ENCODE measurements around the gene CPPED1.

DNA sequence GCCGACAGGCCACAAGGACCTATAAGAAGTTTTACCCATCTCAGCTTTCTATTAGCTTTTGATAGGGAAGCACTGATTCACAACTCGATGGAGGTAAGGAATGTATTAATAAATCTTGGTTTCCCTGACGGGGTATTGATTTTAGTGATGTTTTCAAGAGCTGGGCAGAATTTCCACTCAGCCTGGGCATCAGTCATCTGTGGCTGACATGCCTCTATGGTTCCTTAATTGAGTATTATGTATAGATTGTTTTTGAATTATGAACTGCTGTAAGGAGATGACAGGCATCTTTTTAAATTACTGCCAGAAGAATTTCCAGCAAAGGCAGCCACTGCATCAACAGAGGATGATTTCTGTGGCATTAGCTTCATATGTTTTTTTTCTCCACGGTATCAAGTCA is 128.6 kb downstream of the CPPED1 start:
- TF ChIP-seq, protein P1, sequence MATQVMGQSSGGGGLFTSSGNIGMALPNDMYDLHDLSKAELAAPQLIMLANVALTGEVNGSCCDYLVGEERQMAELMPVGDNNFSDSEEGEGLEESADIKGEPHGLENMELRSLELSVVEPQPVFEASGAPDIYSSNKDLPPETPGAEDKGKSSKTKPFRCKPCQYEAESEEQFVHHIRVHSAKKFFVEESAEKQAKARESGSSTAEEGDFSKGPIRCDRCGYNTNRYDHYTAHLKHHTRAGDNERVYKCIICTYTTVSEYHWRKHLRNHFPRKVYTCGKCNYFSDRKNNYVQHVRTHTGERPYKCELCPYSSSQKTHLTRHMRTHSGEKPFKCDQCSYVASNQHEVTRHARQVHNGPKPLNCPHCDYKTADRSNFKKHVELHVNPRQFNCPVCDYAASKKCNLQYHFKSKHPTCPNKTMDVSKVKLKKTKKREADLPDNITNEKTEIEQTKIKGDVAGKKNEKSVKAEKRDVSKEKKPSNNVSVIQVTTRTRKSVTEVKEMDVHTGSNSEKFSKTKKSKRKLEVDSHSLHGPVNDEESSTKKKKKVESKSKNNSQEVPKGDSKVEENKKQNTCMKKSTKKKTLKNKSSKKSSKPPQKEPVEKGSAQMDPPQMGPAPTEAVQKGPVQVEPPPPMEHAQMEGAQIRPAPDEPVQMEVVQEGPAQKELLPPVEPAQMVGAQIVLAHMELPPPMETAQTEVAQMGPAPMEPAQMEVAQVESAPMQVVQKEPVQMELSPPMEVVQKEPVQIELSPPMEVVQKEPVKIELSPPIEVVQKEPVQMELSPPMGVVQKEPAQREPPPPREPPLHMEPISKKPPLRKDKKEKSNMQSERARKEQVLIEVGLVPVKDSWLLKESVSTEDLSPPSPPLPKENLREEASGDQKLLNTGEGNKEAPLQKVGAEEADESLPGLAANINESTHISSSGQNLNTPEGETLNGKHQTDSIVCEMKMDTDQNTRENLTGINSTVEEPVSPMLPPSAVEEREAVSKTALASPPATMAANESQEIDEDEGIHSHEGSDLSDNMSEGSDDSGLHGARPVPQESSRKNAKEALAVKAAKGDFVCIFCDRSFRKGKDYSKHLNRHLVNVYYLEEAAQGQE (IDR thresholded peaks at IDR 0.05): no peak
- TF ChIP-seq, protein P2, sequence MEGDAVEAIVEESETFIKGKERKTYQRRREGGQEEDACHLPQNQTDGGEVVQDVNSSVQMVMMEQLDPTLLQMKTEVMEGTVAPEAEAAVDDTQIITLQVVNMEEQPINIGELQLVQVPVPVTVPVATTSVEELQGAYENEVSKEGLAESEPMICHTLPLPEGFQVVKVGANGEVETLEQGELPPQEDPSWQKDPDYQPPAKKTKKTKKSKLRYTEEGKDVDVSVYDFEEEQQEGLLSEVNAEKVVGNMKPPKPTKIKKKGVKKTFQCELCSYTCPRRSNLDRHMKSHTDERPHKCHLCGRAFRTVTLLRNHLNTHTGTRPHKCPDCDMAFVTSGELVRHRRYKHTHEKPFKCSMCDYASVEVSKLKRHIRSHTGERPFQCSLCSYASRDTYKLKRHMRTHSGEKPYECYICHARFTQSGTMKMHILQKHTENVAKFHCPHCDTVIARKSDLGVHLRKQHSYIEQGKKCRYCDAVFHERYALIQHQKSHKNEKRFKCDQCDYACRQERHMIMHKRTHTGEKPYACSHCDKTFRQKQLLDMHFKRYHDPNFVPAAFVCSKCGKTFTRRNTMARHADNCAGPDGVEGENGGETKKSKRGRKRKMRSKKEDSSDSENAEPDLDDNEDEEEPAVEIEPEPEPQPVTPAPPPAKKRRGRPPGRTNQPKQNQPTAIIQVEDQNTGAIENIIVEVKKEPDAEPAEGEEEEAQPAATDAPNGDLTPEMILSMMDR (IDR thresholded peaks at IDR 0.05; ENCODE audit: low read depth, low read length, missing input control): no peak
- no peak for TF ChIP-seq FOXA1 (IDR thresholded peaks at IDR 0.05)
- TF ChIP-seq SP1 (IDR thresholded peaks at IDR 0.05): no peak
- TF ChIP-seq YY1 (IDR thresholded peaks at IDR 0.05): no peak
- TF ChIP-seq, protein P3, sequence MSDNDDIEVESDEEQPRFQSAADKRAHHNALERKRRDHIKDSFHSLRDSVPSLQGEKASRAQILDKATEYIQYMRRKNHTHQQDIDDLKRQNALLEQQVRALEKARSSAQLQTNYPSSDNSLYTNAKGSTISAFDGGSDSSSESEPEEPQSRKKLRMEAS (IDR thresholded peaks at IDR 0.05): no peak
- no peak for TF ChIP-seq RAD21 (IDR thresholded peaks at IDR 0.05)
- TF ChIP-seq, protein P4, sequence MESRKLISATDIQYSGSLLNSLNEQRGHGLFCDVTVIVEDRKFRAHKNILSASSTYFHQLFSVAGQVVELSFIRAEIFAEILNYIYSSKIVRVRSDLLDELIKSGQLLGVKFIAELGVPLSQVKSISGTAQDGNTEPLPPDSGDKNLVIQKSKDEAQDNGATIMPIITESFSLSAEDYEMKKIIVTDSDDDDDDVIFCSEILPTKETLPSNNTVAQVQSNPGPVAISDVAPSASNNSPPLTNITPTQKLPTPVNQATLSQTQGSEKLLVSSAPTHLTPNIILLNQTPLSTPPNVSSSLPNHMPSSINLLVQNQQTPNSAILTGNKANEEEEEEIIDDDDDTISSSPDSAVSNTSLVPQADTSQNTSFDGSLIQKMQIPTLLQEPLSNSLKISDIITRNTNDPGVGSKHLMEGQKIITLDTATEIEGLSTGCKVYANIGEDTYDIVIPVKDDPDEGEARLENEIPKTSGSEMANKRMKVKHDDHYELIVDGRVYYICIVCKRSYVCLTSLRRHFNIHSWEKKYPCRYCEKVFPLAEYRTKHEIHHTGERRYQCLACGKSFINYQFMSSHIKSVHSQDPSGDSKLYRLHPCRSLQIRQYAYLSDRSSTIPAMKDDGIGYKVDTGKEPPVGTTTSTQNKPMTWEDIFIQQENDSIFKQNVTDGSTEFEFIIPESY (IDR thresholded peaks at IDR 0.05): no peak
- TF ChIP-seq TAF1 (conservative IDR thresholded peaks at IDR 0.05): no peak
- TF ChIP-seq EGR1 (IDR thresholded peaks at IDR 0.05; ENCODE audit: low read depth in 2 of 2): no peak
- no peak for TF ChIP-seq RXRA (IDR thresholded peaks at IDR 0.05)
- TF ChIP-seq HNF4G (IDR thresholded peaks at IDR 0.05): no peak
- TF ChIP-seq, protein P5, sequence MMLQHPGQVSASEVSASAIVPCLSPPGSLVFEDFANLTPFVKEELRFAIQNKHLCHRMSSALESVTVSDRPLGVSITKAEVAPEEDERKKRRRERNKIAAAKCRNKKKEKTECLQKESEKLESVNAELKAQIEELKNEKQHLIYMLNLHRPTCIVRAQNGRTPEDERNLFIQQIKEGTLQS (IDR thresholded peaks at IDR 0.05): no peak
- no peak for TF ChIP-seq GABPA (IDR thresholded peaks at IDR 0.05 in 1 of 2, conservative IDR thresholded peaks at IDR 0.05 in 1 of 2)
